Caco-2 (cell line): ENCODE measurements around the gene TAF5L. TPM values are rescaled to one million over a fixed set of nuclear protein-coding genes. Genes with fewer than 3 reads are reported as not detected.

Experiments used
- BruUV-seq: library from RNA; stranded (reverse); fragments of 400-500 nt; replicated peaks from 2 replicates; lab custom pipeline; 2021; lab: Mats Ljungman, UMichigan
- CTCF ChIA-PET: fragments of 300-600 bp; sonication (Branson Sonifier 250); formaldehyde crosslinking; loops from one replicate; lab custom pipeline; 2022; ENCODE audit warnings: antibody characterized with exemption; lab: Charles Lee
- POLR2A ChIA-PET: fragments of 300-600 bp; sonication (Branson Sonifier 250); formaldehyde crosslinking; loops from one replicate; lab custom pipeline; 2022; ENCODE audit warnings: antibody characterized with exemption; lab: Charles Lee
- DNase-seq, 2 experiments: peaks; one replicate each; pipeline versions ENCODE4 v3.0.0 to v3.0.0-alpha.2; 2020 to 2022
- H3K27me3 ChIP-seq: replicated peaks from 2 replicates; pipeline ENCODE4 v1.6.0; 2011; ENCODE audit warnings: low read length; ENCODE audit not compliant: control insufficient read depth, insufficient read depth
- H3K36me3 ChIP-seq: 2 replicates; pipeline ENCODE4 v1.5.1; 2011; ENCODE audit warnings: low read length; ENCODE audit not compliant: control insufficient read depth, insufficient read depth
- H3K4me1 ChIP-seq: fragments of 250-450 bp; sonication (Bioruptor Pico); 2 replicates; pipeline ENCODE4 v1.5.1; 2020; ENCODE audit warnings: mild to moderate bottlenecking
- H3K4me3 ChIP-seq: 2 replicates; pipeline ENCODE4 v1.5.1; 2011; ENCODE audit warnings: low read depth, mild to moderate bottlenecking, control low read depth, low read length
- H3K9me3 ChIP-seq: fragments of 250-450 bp; sonication (Bioruptor Pico); 2 replicates; pipeline ENCODE4 v1.5.1; 2020; ENCODE audit warnings: mild to moderate bottlenecking, moderate library complexity
- H3K27ac Mint-ChIP-seq: one replicate; pipeline ENCODE4 v1.8.0; 2022; ENCODE audit warnings: mixed read lengths; ENCODE audit not compliant: unreplicated experiment
- H3K27me3 Mint-ChIP-seq: one replicate; pipeline ENCODE4 v1.8.0; 2022; ENCODE audit warnings: mixed read lengths; ENCODE audit not compliant: insufficient read depth, unreplicated experiment
- H3K36me3 Mint-ChIP-seq: one replicate; pipeline ENCODE4 v1.8.0; 2022; ENCODE audit warnings: mild to moderate bottlenecking, mixed read lengths; ENCODE audit not compliant: insufficient read depth, unreplicated experiment
- H3K4me1 Mint-ChIP-seq: one replicate; pipeline ENCODE4 v1.8.0; 2022; ENCODE audit warnings: low read depth, mixed read lengths; ENCODE audit not compliant: unreplicated experiment
- H3K4me3 Mint-ChIP-seq: one replicate; pipeline ENCODE4 v1.8.0; 2022; ENCODE audit warnings: mild to moderate bottlenecking, moderate library complexity, mixed read lengths; ENCODE audit not compliant: unreplicated experiment
- H3K9me3 Mint-ChIP-seq: one replicate; pipeline ENCODE4 v1.8.0; 2022; ENCODE audit warnings: mixed read lengths; ENCODE audit not compliant: unreplicated experiment
- CTCF ChIP-seq, 2 experiments: fragments of 200-600 bp in 1 of 2; IDR thresholded peaks; 1 replicate in 1 of 2; 2 replicates in 1 of 2; pipeline versions ENCODE4 v1.5.1 to v1.8.0; 2011 to 2022; ENCODE audit warnings: antibody characterized with exemption in 1 of 2, control low read depth in 1 of 2, inconsistent platforms in 1 of 2, low read depth in 1 of 2, low read length in 1 of 2, mild to moderate bottlenecking in 1 of 2, moderate library complexity in 1 of 2; ENCODE audit not compliant: insufficient read depth in 1 of 2, severe bottlenecking in 1 of 2, unreplicated experiment in 1 of 2
- intact Hi-C: fragments of 100-400 bp; cut with micrococcal nuclease; formaldehyde crosslinking; loops from one replicate; pipeline ENCODE4 v1.10.0; 2022; ENCODE audit not compliant: unreplicated experiment
- total RNA-seq: library from RNA; stranded (reverse); gene quantifications from 2 replicates; pipeline ENCODE4 v1.2.3, GENCODE V29; 2022

Gene TAF5L
- total RNA-seq, 1 experiment from 2014 or later = 23.8 TPM

- H3K9me3 Mint-ChIP-seq = no peaks in the 10 kb centered on the region
- no peaks in the 10 kb centered on the region for H3K36me3 ChIP-seq
- ChIA-PET POLR2A (no interaction called here), CTCF (no interaction called here)
- no peak overlapping the region for H3K4me3 Mint-ChIP-seq
- H3K27me3 Mint-ChIP-seq = no peaks in the 10 kb centered on the region
- no peaks in the 10 kb centered on the region for H3K9me3 ChIP-seq
- DNase-seq = no peak
- no peaks in the 10 kb centered on the region for H3K27me3 ChIP-seq
- no peak overlapping the region for H3K4me3 ChIP-seq
- BruUV-seq = no TSS peak
- intact Hi-C loops = no loop called here
- H3K36me3 Mint-ChIP-seq = peaks cover 12% of the 10 kb centered on the region
- peaks cover 14% of the 10 kb centered on the region for H3K4me1 Mint-ChIP-seq
- no peak for TF ChIP-seq CTCF (IDR thresholded peaks at IDR 0.05; ENCODE audit: insufficient read depth in 1 of 2, low read depth in 1 of 2, low read length in 1 of 2, severe bottlenecking in 1 of 2, unreplicated experiment in 1 of 2)
- H3K4me1 ChIP-seq = peaks cover 5% of the 10 kb centered on the region; the same call in 1 of the 2 replicates
- no peak overlapping the region for H3K27ac Mint-ChIP-seq
These were observed 4.3 kb downstream of the TAF5L start for GRCh38 chr1:229621663-229622062.

- no peak overlapping the region for H3K4me3 ChIP-seq
- TF ChIP-seq CTCF (IDR thresholded peaks at IDR 0.05; ENCODE audit: insufficient read depth in 1 of 2, low read depth in 1 of 2, low read length in 1 of 2, severe bottlenecking in 1 of 2, unreplicated experiment in 1 of 2) = no peak
- H3K36me3 Mint-ChIP-seq = peaks cover 7% of the 10 kb centered on the region
- peaks cover 14% of the 10 kb centered on the region for H3K4me1 Mint-ChIP-seq
- H3K9me3 ChIP-seq = no peaks in the 10 kb centered on the region
- no peaks in the 10 kb centered on the region for H3K36me3 ChIP-seq
- no TSS peak for BruUV-seq
- intact Hi-C loops = no loop called here
- H3K4me3 Mint-ChIP-seq = no peak overlapping the region
- ChIA-PET POLR2A (interaction anchor here (1.1 kb wide), 1 partner anchor 62 kb away, joined by 3 read pairs; the partner anchor contains the start of gene ABCB10), CTCF (no interaction called here)
- peaks cover 5% of the 10 kb centered on the region; the same call in 1 of the 2 replicates for H3K4me1 ChIP-seq
- DNase-seq = no peak
- H3K27me3 ChIP-seq = no peaks in the 10 kb centered on the region
- no peaks in the 10 kb centered on the region for H3K9me3 Mint-ChIP-seq
- H3K27ac Mint-ChIP-seq = no peak overlapping the region
- no peaks in the 10 kb centered on the region for H3K27me3 Mint-ChIP-seq
These were observed 5.0 kb downstream of the TAF5L start for GRCh38 chr1:229620876-229621275.

GRCh38 chr1:229619614-229620013 lies 6.3 kb downstream of the TAF5L start:
- H3K27ac Mint-ChIP-seq = no peak overlapping the region
- no peak overlapping the region for H3K4me3 Mint-ChIP-seq
- no peak for DNase-seq
- peaks cover 10% of the 10 kb centered on the region for H3K4me1 Mint-ChIP-seq
- no TSS peak for BruUV-seq
- Histone ChIP-seq H3K36me3 (no peaks in the 10 kb centered on the region), H3K4me3 (no peak overlapping the region), H3K27me3 (no peaks in the 10 kb centered on the region), H3K9me3 (no peaks in the 10 kb centered on the region), H3K4me1 (peaks cover 5% of the 10 kb centered on the region; the same call in 1 of the 2 replicates)
- no peaks in the 10 kb centered on the region for H3K36me3 Mint-ChIP-seq
- intact Hi-C loops = no loop called here
- H3K27me3 Mint-ChIP-seq = no peaks in the 10 kb centered on the region
- no peak for TF ChIP-seq CTCF (IDR thresholded peaks at IDR 0.05; ENCODE audit: insufficient read depth in 1 of 2, low read depth in 1 of 2, low read length in 1 of 2, severe bottlenecking in 1 of 2, unreplicated experiment in 1 of 2)
- no peaks in the 10 kb centered on the region for H3K9me3 Mint-ChIP-seq
- ChIA-PET POLR2A (no interaction called here), CTCF (no interaction called here)
